Effector CD8-positive, alpha-beta T cell (primary cell): Measurements from ENCODE around the gene RFX8.

Source experiments
- DNase-seq: peaks from one replicate; lab custom pipeline; 2025; lab: John Stamatoyannopoulos, UW

The RFX8 gene

GRCh38 chr2:101410114-101410513, 64.8 kb downstream of the RFX8 start:
- DNase-seq, result no peak

GRCh38 chr2:101409699-101410098, 65.2 kb downstream of the RFX8 start:
- DNase-seq, result no peak

GRCh38 chr2:101408925-101409324, 66.0 kb downstream of the RFX8 start:
- DNase-seq, result no peak

GRCh38 chr2:101405351-101405899, 69.5 kb downstream of the RFX8 start:
- no peak for DNase-seq

- no peak for DNase-seq
Observed at GRCh38 chr2:101403745-101404144, 71.2 kb downstream of the RFX8 start.

GRCh38 chr2:101402630-101403029, 72.3 kb downstream of the RFX8 start:
- no peak for DNase-seq

GRCh38 chr2:101401906-101402305, 73.0 kb downstream of the RFX8 start:
- no peak for DNase-seq

- no peak for DNase-seq
Observed at GRCh38 chr2:101401326-101401665, 73.6 kb downstream of the RFX8 start.

GRCh38 chr2:101400506-101401325, 74.2 kb downstream of the RFX8 start:
- DNase-seq, result no peak

GRCh38 chr2:101400048-101400447, 74.9 kb downstream of the RFX8 start:
- no peak for DNase-seq

- DNase-seq, result no peak
Observed at GRCh38 chr2:101399021-101399799, 75.7 kb downstream of the RFX8 start.

GRCh38 chr2:101398116-101398821, 76.6 kb downstream of the RFX8 start:
- no peak for DNase-seq

GRCh38 chr2:101396316-101396717, 78.6 kb downstream of the RFX8 start:
- no peak for DNase-seq

GRCh38 chr2:101395545-101396315, 79.2 kb downstream of the RFX8 start:
- DNase-seq, result no peak

GRCh38 chr2:101388232-101388631, 86.7 kb downstream of the RFX8 start:
- no peak for DNase-seq

- peak; percentile 12 for DNase-seq
Observed at GRCh38 chr2:101387151-101387834, 87.6 kb downstream of the RFX8 start, which contains the start of gene CREG2. Gene CREG2 (minus strand): TSS chr2:101387503. CDS start chr2:101387457, 46 bp downstream.

GRCh38 chr2:101386599-101387150, 88.2 kb downstream of the RFX8 start:
- DNase-seq, result no peak

GRCh38 chr2:101383016-101383541, 91.8 kb downstream of the RFX8 start:
- DNase-seq, result no peak

- DNase-seq, result no peak
Observed at GRCh38 chr2:101382442-101382841, 92.5 kb downstream of the RFX8 start.

- no peak for DNase-seq
Observed at GRCh38 chr2:101380376-101380775, 94.5 kb downstream of the RFX8 start.
